SK-N-SH (cell line): ENCODE measurements around the gene TBXAS1.

Experiments
- CTCF ChIP-seq: fragments of 200-600 bp; sonication (generic); IDR thresholded peaks from 2 replicates; pipeline ENCODE4 v1.6.1; 2017; ENCODE audit warnings: antibody characterized with exemption, mild to moderate bottlenecking, moderate library complexity
- MEF2A ChIP-seq: IDR thresholded peaks from 2 replicates; pipeline ENCODE4 v1.4.0; 2012; ENCODE audit warnings: low read depth, borderline replicate concordance
- POLR2AphosphoS5 ChIP-seq: IDR thresholded peaks from 2 replicates; pipeline ENCODE4 v1.6.1; 2012; ENCODE audit warnings: low read depth, low read length
- RFX5 ChIP-seq: IDR thresholded peaks from 2 replicates; pipeline ENCODE4 v1.6.1; 2012; ENCODE audit warnings: mild to moderate bottlenecking, improper control_type of control experiment, low read length
- SMC3 ChIP-seq: IDR thresholded peaks from 2 replicates; pipeline ENCODE4 v1.6.1; 2012; ENCODE audit warnings: low read depth, low read length, improper control_type of control experiment
- USF2 ChIP-seq: fragments of 150-350 bp; IDR thresholded peaks from 2 replicates; pipeline ENCODE4 v1.6.1; 2017; ENCODE audit warnings: antibody characterized with exemption, low read length, low read depth, borderline replicate concordance

GRCh38 chr7:140035400-140036223, 206.5 kb downstream of the TBXAS1 start:
- no peak for TF ChIP-seq CTCF
- TF ChIP-seq MEF2A, result no peak
- no peak for TF ChIP-seq USF2
- TF ChIP-seq RFX5, result 0 out of 2 replicates have a peak, but pooled peaks have one; percentile 60
- no peak for TF ChIP-seq SMC3
- TF ChIP-seq POLR2AphosphoS5, result no peak
